Trophoblast cell (in vitro differentiated cells and primary cell): ENCODE data around the gene UBA3.
A peak's percentile ranks its signal among the peaks of the same experiment; 100 is the strongest.

ENCODE experiments used
- DNase-seq, 2 donors: peaks; one replicate each; pipeline ENCODE4 v3.0.0-alpha.2; 2016
- H2AFZ ChIP-seq: 2 replicates; pipeline ENCODE4 v1.6.1; 2013; ENCODE audit warnings: low read length, moderate library complexity, mild to moderate bottlenecking; ENCODE audit not compliant: insufficient read depth, poor library complexity
- H2AK5ac ChIP-seq: 2 replicates; pipeline ENCODE4 v1.6.1; 2013; ENCODE audit warnings: mild to moderate bottlenecking, low read length
- H2BK120ac ChIP-seq: 2 replicates; pipeline ENCODE4 v1.6.1; 2013; ENCODE audit warnings: low read length, mild to moderate bottlenecking, moderate library complexity; ENCODE audit not compliant: insufficient read depth, poor library complexity
- H2BK12ac ChIP-seq: 2 replicates; pipeline ENCODE4 v1.6.1; 2013; ENCODE audit warnings: mild to moderate bottlenecking, low read length, moderate library complexity
- H2BK5ac ChIP-seq: 2 replicates; pipeline ENCODE4 v1.6.1; 2013; ENCODE audit warnings: low read length, low read depth, moderate library complexity, mild to moderate bottlenecking; ENCODE audit not compliant: poor library complexity
- H3K14ac ChIP-seq: 2 replicates; pipeline ENCODE4 v1.6.1; 2013; ENCODE audit warnings: mild to moderate bottlenecking, low read length
- H3K18ac ChIP-seq: 2 replicates; pipeline ENCODE4 v1.6.1; 2013; ENCODE audit warnings: mild to moderate bottlenecking, low read length
- H3K23ac ChIP-seq: 2 replicates; pipeline ENCODE4 v1.6.1; 2013; ENCODE audit warnings: low read length
- H3K27ac ChIP-seq: 2 replicates; pipeline ENCODE4 v1.5.1; 2013; ENCODE audit warnings: low read depth, mild to moderate bottlenecking, inconsistent platforms, low read length, moderate library complexity
- H3K27me3 ChIP-seq: 2 replicates; pipeline ENCODE4 v1.6.1; 2013; ENCODE audit warnings: inconsistent platforms, mild to moderate bottlenecking, low read length, moderate library complexity; ENCODE audit not compliant: insufficient read depth
- H3K36me3 ChIP-seq, 2 experiments: 1 replicate in 1 of 2; 2 replicates in 1 of 2; pipeline ENCODE4 v1.6.1; 2013; ENCODE audit warnings: low read length in 2 of 2, mild to moderate bottlenecking in 2 of 2, moderate library complexity in 1 of 2; ENCODE audit not compliant: insufficient read depth in 2 of 2, control insufficient read depth in 1 of 2
- H3K4ac ChIP-seq: 2 replicates; pipeline ENCODE4 v1.6.1; 2013; ENCODE audit warnings: low read depth, mild to moderate bottlenecking, low read length, moderate library complexity
- H3K4me1 ChIP-seq, 2 experiments: 1 replicate in 1 of 2; 2 replicates in 1 of 2; pipeline ENCODE4 v1.6.1; 2013; ENCODE audit warnings: low read length in 2 of 2, mild to moderate bottlenecking in 2 of 2, moderate library complexity in 1 of 2; ENCODE audit not compliant: insufficient read depth in 2 of 2, control insufficient read depth in 1 of 2
- H3K4me2 ChIP-seq: 2 replicates; pipeline ENCODE4 v1.6.1; 2013; ENCODE audit warnings: inconsistent platforms, mild to moderate bottlenecking, low read length, moderate library complexity
- H3K4me3 ChIP-seq: 2 replicates; pipeline ENCODE4 v1.5.1; 2013; ENCODE audit warnings: mild to moderate bottlenecking, low read depth, low read length, inconsistent platforms
- H3K79me1 ChIP-seq: one replicate; pipeline ENCODE4 v1.6.1; 2013; ENCODE audit warnings: low read length
- H3K79me2 ChIP-seq: 2 replicates; pipeline ENCODE4 v1.6.1; 2013; ENCODE audit warnings: low read length, mild to moderate bottlenecking; ENCODE audit not compliant: control insufficient read depth, insufficient read depth, poor library complexity
- H3K9ac ChIP-seq: 2 replicates; pipeline ENCODE4 v1.6.1; 2013; ENCODE audit warnings: mild to moderate bottlenecking, low read length
- H3K9me3 ChIP-seq: 2 replicates; pipeline ENCODE4 v1.6.1; 2013; ENCODE audit warnings: low read depth, mild to moderate bottlenecking, control low read depth, inconsistent platforms, low read length; ENCODE audit not compliant: insufficient read depth
- H4K12ac ChIP-seq: 2 replicates; pipeline ENCODE4 v1.6.1; 2013; ENCODE audit warnings: low read depth, mild to moderate bottlenecking, low read length, moderate library complexity
- H4K8ac ChIP-seq: 2 replicates; pipeline ENCODE4 v1.6.1; 2013; ENCODE audit warnings: low read depth, mild to moderate bottlenecking, low read length, moderate library complexity
- H4K91ac ChIP-seq: one replicate; pipeline ENCODE4 v1.6.1; 2013; ENCODE audit warnings: low read depth, mild to moderate bottlenecking, low read length, moderate library complexity
- WGBS: extraction: QIAGEN DNeasy Blood & Tissue Kit; methylation state at CpG from one replicate; pipeline ENCODE4 v1.1.7; 2013; ENCODE audit warnings: missing lambda C conversion rate; ENCODE audit not compliant: insufficient read length, insufficient coverage; ENCODE audit errors: extremely low coverage; 5-methylcytosine and 5-hydroxymethylcytosine counted together

Gene UBA3

GRCh38 chr3:69033470-69033869 lies 46.7 kb downstream of the UBA3 start:
- Histone ChIP-seq H3K4ac (no peak overlapping the region), H4K12ac (no peak overlapping the region)
- WGBS: no CpG with 5 or more reads among the region's 7 CpGs

GRCh38 chr3:69032737-69033136 lies 47.4 kb downstream of the UBA3 start:
- H4K8ac ChIP-seq: no peak overlapping the region
- H3K4me1 ChIP-seq: no peaks in the 10 kb centered on the region
- H2AFZ ChIP-seq: no peak overlapping the region
- no peaks in the 10 kb centered on the region for H3K79me2 ChIP-seq
- H3K4ac ChIP-seq: no peak overlapping the region
- H3K4me2 ChIP-seq: no peak overlapping the region
- H2BK5ac ChIP-seq: no peak overlapping the region
- no CpG with 5 or more reads among the region's 9 CpGs for WGBS
- H3K9me3 ChIP-seq: no peaks in the 10 kb centered on the region
- H3K4me3 ChIP-seq: no peak overlapping the region
- no peaks in the 10 kb centered on the region for H3K79me1 ChIP-seq
- no peak overlapping the region for H3K9ac ChIP-seq
- no peaks in the 10 kb centered on the region for H3K27me3 ChIP-seq
- no peak overlapping the region for H4K12ac ChIP-seq
- H3K27ac ChIP-seq: no peak overlapping the region
- H2BK120ac ChIP-seq: no peak overlapping the region
- no peak overlapping the region for H2AK5ac ChIP-seq
- H3K14ac ChIP-seq: no peak overlapping the region
- no peak overlapping the region for H3K18ac ChIP-seq
- H3K36me3 ChIP-seq: peaks cover 21 to 28% of the 10 kb centered on the region in 2 experiments
- peak; percentile 65 to 92 for DNase-seq
- no peak overlapping the region for H4K91ac ChIP-seq
- no peak overlapping the region for H2BK12ac ChIP-seq
- H3K23ac ChIP-seq: no peak overlapping the region

More at GRCh38 chr3:69033470-69033869, 46.7 kb downstream of the UBA3 start:
- Histone ChIP-seq H3K9me3 (no peaks in the 10 kb centered on the region), H3K79me2 (no peaks in the 10 kb centered on the region), H3K18ac (no peak overlapping the region), H2BK5ac (no peak overlapping the region), H3K36me3 (peaks cover 21 to 29% of the 10 kb centered on the region in 2 experiments), H2BK120ac (no peak overlapping the region), H2AK5ac (no peak overlapping the region), H3K4me1 (no peaks in the 10 kb centered on the region), H2AFZ (no peak overlapping the region), H3K23ac (no peak overlapping the region), H3K9ac (no peak overlapping the region), H3K4me2 (no peak overlapping the region), H3K27ac (no peak overlapping the region), H3K27me3 (no peaks in the 10 kb centered on the region), H3K79me1 (no peaks in the 10 kb centered on the region), H3K14ac (no peak overlapping the region), H3K4me3 (no peak overlapping the region), H2BK12ac (no peak overlapping the region), H4K8ac (no peak overlapping the region), H4K91ac (no peak overlapping the region)
- peak in 1 of 2 donors; percentile 55 for DNase-seq

- H2BK120ac ChIP-seq: no peak overlapping the region
- WGBS: no CpG with 5 or more reads among the region's 2 CpGs
These were observed 48.0 kb downstream of the UBA3 start for GRCh38 chr3:69032142-69032541.

GRCh38 chr3:69031635-69032034 lies 48.5 kb downstream of the UBA3 start:
- Histone ChIP-seq H3K4ac (no peak overlapping the region), H2BK5ac (no peak overlapping the region), H3K36me3 (peaks cover 19 to 21% of the 10 kb centered on the region in 2 experiments), H3K79me1 (no peaks in the 10 kb centered on the region), H3K18ac (no peak overlapping the region), H4K91ac (no peak overlapping the region), H3K4me2 (no peak overlapping the region), H3K23ac (no peak overlapping the region), H4K8ac (no peak overlapping the region), H3K9ac (no peak overlapping the region), H3K9me3 (no peaks in the 10 kb centered on the region), H2AK5ac (no peak overlapping the region), H2AFZ (no peak overlapping the region), H3K27me3 (no peaks in the 10 kb centered on the region), H4K12ac (no peak overlapping the region), H2BK120ac (no peak overlapping the region), H3K4me1 (no peaks in the 10 kb centered on the region), H3K79me2 (no peaks in the 10 kb centered on the region), H2BK12ac (no peak overlapping the region), H3K27ac (no peak overlapping the region), H3K4me3 (no peak overlapping the region), H3K14ac (no peak overlapping the region)
- DNase-seq: no peak
- WGBS: no CpG with 5 or more reads among the region's 1 CpG

More at GRCh38 chr3:69032142-69032541, 48.0 kb downstream of the UBA3 start:
- no peak overlapping the region for H4K12ac ChIP-seq
- no peak overlapping the region for H4K91ac ChIP-seq
- H3K79me2 ChIP-seq: no peaks in the 10 kb centered on the region
- no peak overlapping the region for H3K4ac ChIP-seq
- H3K4me2 ChIP-seq: no peak overlapping the region
- no peaks in the 10 kb centered on the region for H3K9me3 ChIP-seq
- no peak overlapping the region for H3K9ac ChIP-seq
- no peaks in the 10 kb centered on the region for H3K4me1 ChIP-seq
- DNase-seq: peak; percentile 28 to 83
- no peak overlapping the region for H3K18ac ChIP-seq
- H2AK5ac ChIP-seq: no peak overlapping the region
- H3K36me3 ChIP-seq: peaks cover 17 to 23% of the 10 kb centered on the region in 2 experiments
- no peak overlapping the region for H3K14ac ChIP-seq
- H2AFZ ChIP-seq: no peak overlapping the region
- H2BK5ac ChIP-seq: no peak overlapping the region
- no peak overlapping the region for H3K27ac ChIP-seq
- H3K4me3 ChIP-seq: no peak overlapping the region
- H3K27me3 ChIP-seq: no peaks in the 10 kb centered on the region
- no peak overlapping the region for H3K23ac ChIP-seq
- no peak overlapping the region for H4K8ac ChIP-seq
- no peak overlapping the region for H2BK12ac ChIP-seq
- H3K79me1 ChIP-seq: no peaks in the 10 kb centered on the region
